ENCODE measurements around the gene SRRT. TPM values are rescaled to one million over a fixed set of nuclear protein-coding genes. Genes with fewer than 3 reads are reported as not detected.
"Not testable (repeated sequence)": the region's sequence is repeated elsewhere in the genome, so short reads cannot be mapped to it uniquely, and the experiment has no call there.

The SRRT gene
- total and polyA plus RNA-seq, 3 donors from 2014 or later, result 255 to 389 (median 291) TPM

- no peak for DNase-seq
- Histone ChIP-seq H3K27me3 (no peaks in the 10 kb centered on the region), H3K27ac (no peak overlapping the region), H3K4me1 (no peaks in the 10 kb centered on the region), H3K36me3 (ENCODE audit: low read depth, missing control alignments) (peaks cover 2% of the 10 kb centered on the region), H3K9me3 (no peaks in the 10 kb centered on the region), H3K4me3 (no peak overlapping the region)
- TF ChIP-seq CTCF (IDR thresholded peaks at IDR 0.05), result no peak
- no peak for TF ChIP-seq POLR2A (IDR thresholded peaks at IDR 0.05)
- intact Hi-C loops (cut with DNase I; ENCODE audit: low total_unique reads), result no loop called here
These were observed 46.1 kb downstream of the SRRT start for GRCh38 chr7:100921039-100921438.

GRCh38 chr7:100923616-100924015 lies 48.7 kb downstream of the SRRT start:
- H3K9me3 ChIP-seq; H3K4me3 ChIP-seq; intact Hi-C loops (cut with DNase I; ENCODE audit: low total_unique reads); H3K27ac ChIP-seq; H3K36me3 ChIP-seq (ENCODE audit: low read depth, missing control alignments); H3K4me1 ChIP-seq; H3K27me3 ChIP-seq; DNase-seq: not testable (repeated sequence)
- WGBS, 2 donors, result 56 to 61% methylated on average over 4 of the region's 4 CpGs

- Histone ChIP-seq H3K27me3 (no peaks in the 10 kb centered on the region), H3K4me3 (no peak overlapping the region), H3K27ac (no peak overlapping the region), H3K36me3 (ENCODE audit: low read depth, missing control alignments) (no peaks in the 10 kb centered on the region), H3K4me1 (no peaks in the 10 kb centered on the region), H3K9me3 (no peaks in the 10 kb centered on the region)
- TF ChIP-seq CTCF (IDR thresholded peaks at IDR 0.05), result no peak
- no peak for TF ChIP-seq POLR2A (IDR thresholded peaks at IDR 0.05)
- DNase-seq, result no peak
- intact Hi-C loops (cut with DNase I; ENCODE audit: low total_unique reads), result no loop called here
- WGBS, 2 donors, result 96 to 100% methylated on average over 1 of the region's 1 CpG
These were observed 54.9 kb downstream of the SRRT start for GRCh38 chr7:100929808-100930174.

GRCh38 chr7:100933734-100934133 lies 58.8 kb downstream of the SRRT start:
- TF ChIP-seq POLR2A (IDR thresholded peaks at IDR 0.05), result no peak
- no peak for TF ChIP-seq CTCF (IDR thresholded peaks at IDR 0.05)
- no peak overlapping the region for H3K4me3 ChIP-seq
- WGBS, 2 donors, result 75 to 77% methylated on average over 3 to 4 of the region's 4 CpGs
- H3K9me3 ChIP-seq, result no peaks in the 10 kb centered on the region
- no peaks in the 10 kb centered on the region for H3K36me3 ChIP-seq (ENCODE audit: low read depth, missing control alignments)
- H3K27ac ChIP-seq, result no peak overlapping the region
- intact Hi-C loops (cut with DNase I; ENCODE audit: low total_unique reads), result no loop called here
- no peak for DNase-seq
- no peaks in the 10 kb centered on the region for H3K27me3 ChIP-seq
- H3K4me1 ChIP-seq, result no peaks in the 10 kb centered on the region

- DNase-seq; intact Hi-C loops (cut with DNase I; ENCODE audit: low total_unique reads); H3K27ac ChIP-seq; H3K27me3 ChIP-seq; H3K36me3 ChIP-seq (ENCODE audit: low read depth, missing control alignments); H3K9me3 ChIP-seq; H3K4me3 ChIP-seq; H3K4me1 ChIP-seq: not testable (repeated sequence)
- 86 to 97% methylated on average over 2 of the region's 2 CpGs for WGBS, 2 donors
These were observed 60.5 kb downstream of the SRRT start for GRCh38 chr7:100935381-100935780.

- WGBS, 2 donors, result 81 to 95% methylated on average over 7 of the region's 7 CpGs
- intact Hi-C loops (cut with DNase I; ENCODE audit: low total_unique reads); DNase-seq: not testable (repeated sequence)
These were observed 61.3 kb downstream of the SRRT start for GRCh38 chr7:100936167-100936566.

More at GRCh38 chr7:100936167-100936566, 61.3 kb downstream of the SRRT start:
- H3K27me3 ChIP-seq; H3K4me1 ChIP-seq; H3K4me3 ChIP-seq; H3K36me3 ChIP-seq (ENCODE audit: low read depth, missing control alignments); H3K9me3 ChIP-seq; H3K27ac ChIP-seq: not testable (repeated sequence)

Small RNAs within 50 kb of the gene (microRNA-seq; reads per million reads assigned to microRNA genes)
- gene MIR6875 (ENCODE audit: borderline number of aligned reads in 2 of 2, borderline replicate concordance in 1 of 2), result 0.69 to 0.70 reads per million in 2 donors

Small RNAs within 50 kb of the gene (small RNA-seq; reads per million reads assigned to genes)
- 0 reads per million in 2 donors for gene RN7SL549P
- gene RPS29P15, result 0 reads per million in 2 donors

Other genes with a start within 250 kb of the SRRT start
- gene TFR2, start 233.6 kb upstream of the SRRT start, total RNA-seq, result 1 to 10 TPM in 1 of 2 donors, under 1 TPM in 1; 0.87 to 1.5 TPM
- gene TFR2, start 233.6 kb upstream of the SRRT start, polyA plus RNA-seq (ENCODE audit: insufficient read depth, low read depth, low replicate concordance), result 1.1 TPM
- gene ACTL6B, start 218.7 kb upstream of the SRRT start, total RNA-seq, result 1 to 10 TPM in 1 of 2 donors, under 1 TPM in 1; 0.79 to 1.2 TPM
- gene ACTL6B, start 218.7 kb upstream of the SRRT start, polyA plus RNA-seq (ENCODE audit: insufficient read depth, low read depth, low replicate concordance), result 2.1 TPM
- gene GNB2, start 201.4 kb upstream of the SRRT start, total RNA-seq, result 100 to 1,000 TPM; 195 to 325 TPM
- 200 TPM for gene GNB2, start 201.4 kb upstream of the SRRT start, polyA plus RNA-seq (ENCODE audit: insufficient read depth, low read depth, low replicate concordance)
- 100 to 1,000 TPM; 105 to 106 TPM for gene GIGYF1, start 180.9 kb upstream of the SRRT start, total RNA-seq
- 40.5 TPM for gene GIGYF1, start 180.9 kb upstream of the SRRT start, polyA plus RNA-seq (ENCODE audit: insufficient read depth, low read depth, low replicate concordance)
- 10 to 100 TPM; 33.6 to 39.4 TPM for gene POP7, start 169.0 kb upstream of the SRRT start, total RNA-seq
- gene POP7, start 169.0 kb upstream of the SRRT start, polyA plus RNA-seq (ENCODE audit: insufficient read depth, low read depth, low replicate concordance), result 21.6 TPM
- gene EPO, start 154.6 kb upstream of the SRRT start, total RNA-seq, result under 1 TPM; 0.63 to 0.93 TPM
- 0.65 TPM for gene EPO, start 154.6 kb upstream of the SRRT start, polyA plus RNA-seq (ENCODE audit: insufficient read depth, low read depth, low replicate concordance)
- gene ZAN, start 141.5 kb upstream of the SRRT start, total RNA-seq, result 1 to 10 TPM; 1.6 to 1.7 TPM
- 3.0 TPM for gene ZAN, start 141.5 kb upstream of the SRRT start, polyA plus RNA-seq (ENCODE audit: insufficient read depth, low read depth, low replicate concordance)
- 10 to 100 TPM; 35.9 to 49.6 TPM for gene EPHB4, start 47.6 kb upstream of the SRRT start, total RNA-seq
- gene EPHB4, start 47.6 kb upstream of the SRRT start, polyA plus RNA-seq (ENCODE audit: insufficient read depth, low read depth, low replicate concordance), result 30.5 TPM
- 10 to 100 TPM; 13.8 to 18.9 TPM for gene SLC12A9, start 22.4 kb upstream of the SRRT start, total RNA-seq
- gene SLC12A9, start 22.4 kb upstream of the SRRT start, polyA plus RNA-seq (ENCODE audit: insufficient read depth, low read depth, low replicate concordance), result 12.8 TPM
- gene TRIP6, start 7.7 kb upstream of the SRRT start, total RNA-seq, result 10 to 100 TPM; 46.8 to 99.6 TPM
- gene TRIP6, start 7.7 kb upstream of the SRRT start, polyA plus RNA-seq (ENCODE audit: insufficient read depth, low read depth, low replicate concordance), result 49.8 TPM
- gene UFSP1, start 14.6 kb downstream of the SRRT start, total RNA-seq, result 1 to 10 TPM; 3.0 to 4.2 TPM
- gene UFSP1, start 14.6 kb downstream of the SRRT start, polyA plus RNA-seq (ENCODE audit: insufficient read depth, low read depth, low replicate concordance), result 1.3 TPM
- gene ACHE, start 20.8 kb downstream of the SRRT start, total RNA-seq, result 10 to 100 TPM in 1 of 2 donors, 1 to 10 TPM in 1; 9.8 to 10.5 TPM
- gene ACHE, start 20.8 kb downstream of the SRRT start, polyA plus RNA-seq (ENCODE audit: insufficient read depth, low read depth, low replicate concordance), result 5.1 TPM
- 1 to 10 TPM; 1.6 to 2.1 TPM for gene MUC3A, start 74.4 kb downstream of the SRRT start, total RNA-seq
- 1.5 TPM for gene MUC3A, start 74.4 kb downstream of the SRRT start, polyA plus RNA-seq (ENCODE audit: insufficient read depth, low read depth, low replicate concordance)
- gene MUC12, start 94.5 kb downstream of the SRRT start, total RNA-seq, result 1 to 10 TPM; 3.5 to 6.2 TPM
- gene MUC12, start 94.5 kb downstream of the SRRT start, polyA plus RNA-seq (ENCODE audit: insufficient read depth, low read depth, low replicate concordance), result 5.3 TPM
- under 1 TPM; 0.19 to 0.24 TPM for gene MUC17, start 145.0 kb downstream of the SRRT start, total RNA-seq
- 0.05 TPM for gene MUC17, start 145.0 kb downstream of the SRRT start, polyA plus RNA-seq (ENCODE audit: insufficient read depth, low read depth, low replicate concordance)
- gene TRIM56, start 210.4 kb downstream of the SRRT start, total RNA-seq, result 10 to 100 TPM; 15.3 to 20.4 TPM
- 8.7 TPM for gene TRIM56, start 210.4 kb downstream of the SRRT start, polyA plus RNA-seq (ENCODE audit: insufficient read depth, low read depth, low replicate concordance)